KOPT-K1 (cell line): ENCODE data around the gene EEPD1.
"Not testable (repeated sequence)": the region's sequence is repeated elsewhere in the genome, so short reads cannot be mapped to it uniquely, and the experiment has no call there.

Experiments used
- H3K27ac ChIP-seq: fragments of 200-600 bp; sonication (generic); 2 replicates; pipeline ENCODE4 v1.5.1; 2016; ENCODE audit warnings: antibody characterized with exemption, mild to moderate bottlenecking, low read depth, low read length; ENCODE audit not compliant: poor library complexity, severe bottlenecking
- H3K36me3 ChIP-seq: fragments of 200-600 bp; sonication (generic); 2 replicates; pipeline ENCODE4 v1.5.1; 2017; ENCODE audit warnings: antibody characterized with exemption, mild to moderate bottlenecking, low read length, moderate library complexity; ENCODE audit not compliant: insufficient read depth
- H3K9me3 ChIP-seq: fragments of 200-600 bp; sonication (generic); 2 replicates; pipeline ENCODE4 v1.5.1; 2017; ENCODE audit warnings: antibody characterized with exemption, low read length, mild to moderate bottlenecking; ENCODE audit not compliant: insufficient read depth, poor library complexity, severe bottlenecking

Gene EEPD1

GRCh38 chr7:36315309-36315944, 162.4 kb downstream of the EEPD1 start:
- Histone ChIP-seq H3K27ac (no peak overlapping the region), H3K36me3 (no peaks in the 10 kb centered on the region)

GRCh38 chr7:36316319-36316718, 163.3 kb downstream of the EEPD1 start:
- Histone ChIP-seq H3K27ac (no peak overlapping the region), H3K36me3 (no peaks in the 10 kb centered on the region), H3K9me3 (peaks cover 3% of the 10 kb centered on the region)

More at GRCh38 chr7:36315309-36315944, 162.4 kb downstream of the EEPD1 start:
- no peaks in the 10 kb centered on the region for H3K9me3 ChIP-seq

- Histone ChIP-seq H3K9me3 (peaks cover 10% of the 10 kb centered on the region), H3K27ac (no peak overlapping the region), H3K36me3 (no peaks in the 10 kb centered on the region)
Measured at GRCh38 chr7:36317276-36317675, 164.2 kb downstream of the EEPD1 start.

GRCh38 chr7:36318116-36318515, 165.1 kb downstream of the EEPD1 start:
- H3K27ac ChIP-seq, result no peak overlapping the region
- peaks cover 10% of the 10 kb centered on the region for H3K9me3 ChIP-seq

GRCh38 chr7:36321284-36321683, 168.2 kb downstream of the EEPD1 start:
- H3K9me3 ChIP-seq, result peaks cover 10% of the 10 kb centered on the region
- not testable (repeated sequence) for H3K27ac ChIP-seq, H3K36me3 ChIP-seq

More at GRCh38 chr7:36318116-36318515, 165.1 kb downstream of the EEPD1 start:
- H3K36me3 ChIP-seq, result no peaks in the 10 kb centered on the region

GRCh38 chr7:36336390-36336789, 183.3 kb downstream of the EEPD1 start:
- Histone ChIP-seq H3K9me3 (no peaks in the 10 kb centered on the region), H3K36me3 (no peaks in the 10 kb centered on the region), H3K27ac (no peak overlapping the region)

- no peaks in the 10 kb centered on the region for H3K9me3 ChIP-seq
Measured at GRCh38 chr7:36338256-36338655, 185.2 kb downstream of the EEPD1 start.

GRCh38 chr7:36343548-36343947, 190.5 kb downstream of the EEPD1 start:
- Histone ChIP-seq H3K9me3 (no peaks in the 10 kb centered on the region), H3K36me3 (no peaks in the 10 kb centered on the region), H3K27ac (no peak overlapping the region)

More at GRCh38 chr7:36338256-36338655, 185.2 kb downstream of the EEPD1 start:
- Histone ChIP-seq H3K36me3 (no peaks in the 10 kb centered on the region), H3K27ac (no peak overlapping the region)

GRCh38 chr7:36344622-36345021, 191.6 kb downstream of the EEPD1 start:
- H3K36me3 ChIP-seq, result no peaks in the 10 kb centered on the region
- no peak overlapping the region for H3K27ac ChIP-seq
- H3K9me3 ChIP-seq, result no peaks in the 10 kb centered on the region

- Histone ChIP-seq H3K36me3 (no peaks in the 10 kb centered on the region), H3K9me3 (no peaks in the 10 kb centered on the region), H3K27ac (no peak overlapping the region)
Measured at GRCh38 chr7:36346260-36346831, 193.3 kb downstream of the EEPD1 start.

- H3K9me3 ChIP-seq, result no peaks in the 10 kb centered on the region
- no peak overlapping the region for H3K27ac ChIP-seq
- H3K36me3 ChIP-seq, result no peaks in the 10 kb centered on the region
Measured at GRCh38 chr7:36348256-36348655, 195.2 kb downstream of the EEPD1 start.

GRCh38 chr7:36348771-36349170, 195.7 kb downstream of the EEPD1 start:
- Histone ChIP-seq H3K9me3 (no peaks in the 10 kb centered on the region), H3K36me3 (no peaks in the 10 kb centered on the region), H3K27ac (no peak overlapping the region)

- Histone ChIP-seq H3K36me3 (no peaks in the 10 kb centered on the region), H3K9me3 (no peaks in the 10 kb centered on the region), H3K27ac (no peak overlapping the region)
Measured at GRCh38 chr7:36349626-36350025, 196.6 kb downstream of the EEPD1 start.
